ENCODE data around the gene DYNLRB1. TPM values are rescaled to one million over a fixed set of nuclear protein-coding genes. Genes with fewer than 3 reads are reported as not detected.
"Not testable (repeated sequence)": the region's sequence is repeated elsewhere in the genome, so short reads cannot be mapped to it uniquely, and the experiment has no call there.

The DYNLRB1 gene
- total and polyA plus RNA-seq, 8 donors, result 17.3 to 224 (median 143) TPM

DNA sequence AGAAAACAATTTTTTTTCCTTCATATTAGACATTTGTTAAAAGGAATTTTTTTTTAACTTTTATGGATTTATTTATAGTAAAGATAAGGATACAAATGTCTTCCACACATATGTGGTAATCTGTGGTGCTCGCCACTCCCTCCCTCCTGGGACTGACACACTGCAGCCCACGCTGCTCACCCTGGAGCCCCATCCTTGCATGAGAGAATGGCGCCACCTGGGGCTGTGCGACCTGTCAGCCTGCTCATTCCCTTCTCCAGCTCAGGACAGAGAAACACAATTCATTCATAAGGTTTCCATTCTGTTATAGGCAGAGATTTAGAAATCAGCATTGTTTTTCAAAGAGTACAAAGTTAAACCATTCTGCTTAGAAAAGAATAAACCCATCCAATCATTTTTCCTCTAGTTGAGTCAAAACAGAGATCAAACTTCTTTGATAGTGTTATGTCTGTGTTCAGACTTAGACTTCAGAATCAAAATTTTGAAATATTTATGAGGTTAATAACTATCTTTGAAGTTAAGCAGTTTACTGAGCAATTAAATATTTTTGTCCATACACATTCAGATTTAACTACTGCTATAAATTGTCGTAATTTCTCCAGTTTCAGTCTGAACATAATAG lies 42.8 kb upstream of the DYNLRB1 start:
- no peak for TF ChIP-seq POLR2A (IDR thresholded peaks at IDR 0.05)
- TF ChIP-seq POLR2AphosphoS5 (IDR thresholded peaks at IDR 0.05), result no peak
- TF ChIP-seq EP300 (IDR thresholded peaks at IDR 0.05), result no peak
- TF ChIP-seq, protein P1, sequence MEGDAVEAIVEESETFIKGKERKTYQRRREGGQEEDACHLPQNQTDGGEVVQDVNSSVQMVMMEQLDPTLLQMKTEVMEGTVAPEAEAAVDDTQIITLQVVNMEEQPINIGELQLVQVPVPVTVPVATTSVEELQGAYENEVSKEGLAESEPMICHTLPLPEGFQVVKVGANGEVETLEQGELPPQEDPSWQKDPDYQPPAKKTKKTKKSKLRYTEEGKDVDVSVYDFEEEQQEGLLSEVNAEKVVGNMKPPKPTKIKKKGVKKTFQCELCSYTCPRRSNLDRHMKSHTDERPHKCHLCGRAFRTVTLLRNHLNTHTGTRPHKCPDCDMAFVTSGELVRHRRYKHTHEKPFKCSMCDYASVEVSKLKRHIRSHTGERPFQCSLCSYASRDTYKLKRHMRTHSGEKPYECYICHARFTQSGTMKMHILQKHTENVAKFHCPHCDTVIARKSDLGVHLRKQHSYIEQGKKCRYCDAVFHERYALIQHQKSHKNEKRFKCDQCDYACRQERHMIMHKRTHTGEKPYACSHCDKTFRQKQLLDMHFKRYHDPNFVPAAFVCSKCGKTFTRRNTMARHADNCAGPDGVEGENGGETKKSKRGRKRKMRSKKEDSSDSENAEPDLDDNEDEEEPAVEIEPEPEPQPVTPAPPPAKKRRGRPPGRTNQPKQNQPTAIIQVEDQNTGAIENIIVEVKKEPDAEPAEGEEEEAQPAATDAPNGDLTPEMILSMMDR (IDR thresholded peaks at IDR 0.05), result no peak
- H3K27me3 ChIP-seq, result no peaks in the 10 kb centered on the region
- WGBS, 5 donors, result 72 to 87% (median 83%) methylated on average over 5 of the region's 5 CpGs
- DNase-seq, result peak in 1 of 2 donors; percentile 67
- intact Hi-C loops (cut with DNase I; ENCODE audit: low total_unique reads), result no loop called here
- no peak overlapping the region for H3K4me3 ChIP-seq
- no peak overlapping the region for H3K27ac ChIP-seq
- H3K36me3 ChIP-seq, result peaks cover 9 to 78% (median 63%) of the 10 kb centered on the region in 4 donors
- H3K4me1 ChIP-seq, result peaks cover 4 to 20% (median 10%) of the 10 kb centered on the region in 4 donors
- H3K9me3 ChIP-seq, result no peaks in the 10 kb centered on the region

- intact Hi-C loops (cut with DNase I; ENCODE audit: low total_unique reads), result no loop called here
- H3K27me3 ChIP-seq, result no peaks in the 10 kb centered on the region
- no peaks in the 10 kb centered on the region for H3K9me3 ChIP-seq
- H3K27ac ChIP-seq, result peak overlapping the region in 3 of 5 donors; percentile 8 to 41 (median 35)
- H3K4me1 ChIP-seq, result peaks cover 4 to 20% (median 12%) of the 10 kb centered on the region in 4 donors
- WGBS, 5 donors, result 15 to 32% (median 23%) methylated on average over 31 to 38 of the region's 38 CpGs
- peak; percentile 65 to 76 for DNase-seq
- no peak overlapping the region for H3K4me3 ChIP-seq
- TF ChIP-seq EP300 (IDR thresholded peaks at IDR 0.05), result no peak
- TF ChIP-seq, protein P1 (IDR thresholded peaks at IDR 0.05), result peak in 3 of 7 experiments; percentile 54 to 74 (median 65)
- peaks cover 11 to 74% (median 65%) of the 10 kb centered on the region in 4 donors for H3K36me3 ChIP-seq
These were observed 40.1 kb upstream of the DYNLRB1 start for GRCh38 chr20:34475979-34476736.

DNA sequence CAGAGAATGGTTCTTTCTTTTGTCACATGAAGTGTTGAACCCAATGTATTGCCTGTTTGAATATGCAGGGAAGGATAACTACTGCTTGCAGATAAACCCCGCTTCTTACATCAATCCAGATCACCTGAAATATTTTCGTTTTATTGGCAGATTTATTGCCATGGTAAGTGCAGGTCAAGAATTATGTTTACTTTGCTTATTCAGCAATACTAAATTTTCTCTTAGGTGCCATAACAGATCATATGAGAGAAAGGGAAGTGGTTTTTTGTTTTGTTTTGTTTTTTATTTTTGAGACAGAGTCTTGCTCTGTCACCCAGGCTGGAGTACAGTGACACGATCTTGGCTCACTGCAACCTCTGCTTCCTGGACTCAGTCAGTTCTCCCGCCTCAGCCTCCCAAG lies 36.6 kb upstream of the DYNLRB1 start:
- Histone ChIP-seq H3K27me3 (no peaks in the 10 kb centered on the region), H3K4me1 (peaks cover 0 to 10% (median 6%) of the 10 kb centered on the region in 4 donors), H3K9me3 (no peaks in the 10 kb centered on the region), H3K4me3 (no peak overlapping the region), H3K36me3 (peaks cover 30 to 74% (median 73%) of the 10 kb centered on the region in 4 donors), H3K27ac (no peak overlapping the region)
- intact Hi-C loops (cut with DNase I; ENCODE audit: low total_unique reads), result no loop called here
- DNase-seq, result no peak
- TF ChIP-seq, protein P1 (IDR thresholded peaks at IDR 0.05), result no peak
- TF ChIP-seq EP300 (IDR thresholded peaks at IDR 0.05), result no peak
- TF ChIP-seq POLR2AphosphoS5 (IDR thresholded peaks at IDR 0.05), result no peak
- TF ChIP-seq POLR2A (IDR thresholded peaks at IDR 0.05), result no peak
- WGBS, 5 donors, result 91 to 95% (median 94%) methylated on average over 4 of the region's 4 CpGs

DNA sequence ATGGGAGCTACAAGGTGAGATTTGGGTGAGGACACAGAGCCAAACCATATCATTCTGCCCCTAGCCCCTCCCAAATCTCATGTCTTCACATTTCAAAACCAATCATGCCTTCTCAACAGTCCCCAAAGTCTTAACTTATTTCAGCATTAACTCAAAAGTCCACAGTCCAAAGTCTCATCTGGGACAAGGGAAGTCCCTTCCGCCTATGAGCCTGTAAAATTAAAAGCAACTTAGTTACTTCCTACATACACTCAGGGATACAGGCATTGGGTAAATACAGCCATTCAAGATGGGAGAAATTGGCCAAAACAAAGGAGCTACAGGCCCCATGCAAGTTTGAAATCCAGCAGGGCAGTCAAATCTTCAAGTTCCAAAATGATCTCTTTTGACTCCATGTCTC lies 34.1 kb upstream of the DYNLRB1 start:
- H3K9me3 ChIP-seq; H3K4me3 ChIP-seq; DNase-seq; H3K4me1 ChIP-seq; intact Hi-C loops (cut with DNase I; ENCODE audit: low total_unique reads); H3K27me3 ChIP-seq; H3K27ac ChIP-seq: not testable (repeated sequence)
- H3K36me3 ChIP-seq, result peaks cover 36 to 94% (median 85%) of the 10 kb centered on the region in 4 donors
- WGBS, 5 donors, result 35 to 100% (median 50%) methylated on average over 1 of the region's 1 CpG

- peaks cover 38 to 92% (median 84%) of the 10 kb centered on the region in 4 donors for H3K36me3 ChIP-seq
- intact Hi-C loops (cut with DNase I; ENCODE audit: low total_unique reads), result not testable (repeated sequence)
- 92 to 100% (median 99%) methylated on average over 3 of the region's 3 CpGs for WGBS, 5 donors
These were observed 32.5 kb upstream of the DYNLRB1 start for GRCh38 chr20:34483585-34484220.

More at GRCh38 chr20:34483585-34484220, 32.5 kb upstream of the DYNLRB1 start:
- DNase-seq, H3K27me3 ChIP-seq, H3K4me1 ChIP-seq, H3K27ac ChIP-seq, H3K9me3 ChIP-seq, H3K4me3 ChIP-seq: not testable (repeated sequence)
